ENCODE data around the gene MRPL50.

- TF ChIP-seq SUZ12 (IDR thresholded peaks at IDR 0.05; ENCODE audit: extremely low read depth, insufficient read depth, insufficient read length), result no peak
- no peak for TF ChIP-seq ZNF274 (IDR thresholded peaks at IDR 0.05; ENCODE audit: low read depth, low read length)
- TF ChIP-seq YY1 (IDR thresholded peaks at IDR 0.05; ENCODE audit: insufficient read depth, insufficient read length), result no peak
Measured at GRCh38 chr9:101360647-101361046, 37.8 kb downstream of the MRPL50 start.
